H1 (cell line): ENCODE data around the gene EXOC6. TPM values are rescaled to one million over a fixed set of nuclear protein-coding genes. Genes with fewer than 3 reads are reported as not detected.
A peak's percentile ranks its signal among the peaks of the same experiment; 100 is the strongest.

Experiments
- CTCF ChIA-PET: fragments of 300-600 bp; sonication (Branson Sonifier 250); formaldehyde crosslinking; loops from one replicate; lab custom pipeline; 2021; ENCODE audit not compliant: partially characterized antibody; lab: Charles Lee
- POLR2A ChIA-PET: fragments of 300-600 bp; sonication (Branson Sonifier 250); formaldehyde crosslinking; loops from one replicate; lab custom pipeline; 2021; ENCODE audit warnings: inconsistent platforms; ENCODE audit not compliant: partially characterized antibody; lab: Charles Lee
- DNase-seq, 2 experiments: peaks; one replicate each; pipeline versions ENCODE4 v3.0.0 to v3.0.0-alpha.2; 2010 to 2022; ENCODE audit warnings: low spot score in 2 of 2, low read depth in 1 of 2, mixed read lengths in 1 of 2
- FAIRE-seq: peaks from 2 replicates; lab custom pipeline; 2011; peaks lifted over from hg19 to GRCh38; lab: Jason Lieb, UNC
- H2AFZ ChIP-seq: 2 replicates; pipeline ENCODE4 v1.8.1; 2012; ENCODE audit warnings: low read length, inconsistent platforms
- H2AK5ac ChIP-seq: 2 replicates; pipeline ENCODE4 v1.6.1; 2013; ENCODE audit warnings: low read depth, low read length
- H2BK120ac ChIP-seq: replicated peaks from 2 replicates; pipeline ENCODE3; 2013; ENCODE audit warnings: low read depth, low read length, inconsistent platforms
- H2BK12ac ChIP-seq: 2 replicates; pipeline ENCODE4 v1.6.1; 2013; ENCODE audit warnings: low read depth, low read length
- H2BK15ac ChIP-seq: 2 replicates; pipeline ENCODE4 v1.6.1; 2013; ENCODE audit warnings: low read length
- H2BK20ac ChIP-seq: 2 replicates; pipeline ENCODE4 v1.6.1; 2013; ENCODE audit warnings: low read length
- H2BK5ac ChIP-seq: 2 replicates; pipeline ENCODE4 v1.6.1; 2013; ENCODE audit warnings: low read depth, low read length
- H3K14ac ChIP-seq: 2 replicates; pipeline ENCODE4 v1.6.1; 2013; ENCODE audit warnings: inconsistent platforms; ENCODE audit not compliant: insufficient read length
- H3K18ac ChIP-seq: 2 replicates; pipeline ENCODE4 v1.6.1; 2013; ENCODE audit warnings: low read length; ENCODE audit errors: extremely low read depth
- H3K23ac ChIP-seq: 2 replicates; pipeline ENCODE4 v1.6.1; 2013; ENCODE audit warnings: inconsistent platforms; ENCODE audit not compliant: insufficient read length
- H3K23me2 ChIP-seq: 2 replicates; pipeline ENCODE4 v1.6.1; 2013; ENCODE audit warnings: low read depth, low read length
- H3K27ac ChIP-seq: 2 replicates; pipeline ENCODE4 v1.6.1; 2011; ENCODE audit warnings: low read depth, low read length, inconsistent platforms
- H3K27me3 ChIP-seq, 4 experiments: replicated peaks in 1 of 4; 1 replicate in 1 of 4; 2 replicates in 3 of 4; pipeline versions ENCODE4 v1.6.1 to v1.8.1; 2011 to 2013; ENCODE audit warnings: low read length in 3 of 4, mild to moderate bottlenecking in 3 of 4, inconsistent platforms in 2 of 4, mixed read lengths in 2 of 4, moderate library complexity in 1 of 4; ENCODE audit not compliant: control insufficient read depth in 3 of 4, insufficient read depth in 3 of 4; ENCODE audit errors: extremely low read depth in 1 of 4
- H3K36me3 ChIP-seq, 4 experiments: 2 replicates each; pipeline versions ENCODE4 v1.6.1 to v1.8.1; 2011 to 2013; ENCODE audit warnings: mild to moderate bottlenecking in 4 of 4, low read length in 3 of 4, moderate library complexity in 2 of 4, control low read depth in 1 of 4, inconsistent platforms in 1 of 4; ENCODE audit not compliant: insufficient read depth in 4 of 4, control insufficient read depth in 2 of 4
- H3K4ac ChIP-seq: replicated peaks from 2 replicates; pipeline ENCODE3; 2013; ENCODE audit warnings: low read length, low read depth, mixed read lengths, inconsistent platforms; ENCODE audit not compliant: insufficient read length
- H3K4me1 ChIP-seq, 4 experiments: replicated peaks in 1 of 4; 1 replicate in 1 of 4; 2 replicates in 3 of 4; pipeline versions ENCODE4 v1.6.1 to v1.8.1; 2011 to 2013; ENCODE audit warnings: low read length in 3 of 4, inconsistent platforms in 2 of 4, mixed read lengths in 1 of 4; ENCODE audit not compliant: insufficient read depth in 4 of 4, control insufficient read depth in 3 of 4
- H3K4me2 ChIP-seq, 2 experiments: 2 replicates each; pipeline versions ENCODE4 v1.6.1 to v1.8.1; 2011 to 2013; ENCODE audit warnings: low read depth in 2 of 2, low read length in 2 of 2, control low read depth in 1 of 2, inconsistent platforms in 1 of 2, mild to moderate bottlenecking in 1 of 2; ENCODE audit not compliant: insufficient read depth in 1 of 2
- H3K4me3 ChIP-seq, 4 experiments: fragments of 200-600, 300-600 bp in 1 of 4; sonication (generic), shearing (Covaris generic), sonication (Bioruptor Twin) in 1 of 4; 2 replicates each; pipeline versions ENCODE4 v1.5.1 to v1.8.1; 2011 to 2016; ENCODE audit warnings: low read length in 4 of 4, low read depth in 3 of 4, control low read depth in 2 of 4, inconsistent platforms in 2 of 4, mild to moderate bottlenecking in 2 of 4, mixed read lengths in 1 of 4, moderate library complexity in 1 of 4; ENCODE audit not compliant: insufficient read depth in 2 of 4; ENCODE audit errors: extremely low read depth in 1 of 4
- H3K56ac ChIP-seq: replicated peaks from 2 replicates; pipeline ENCODE3; 2013; ENCODE audit warnings: low read depth, mild to moderate bottlenecking, mixed read lengths, low read length, inconsistent platforms; ENCODE audit not compliant: insufficient read length
- H3K79me1 ChIP-seq: 2 replicates; pipeline ENCODE4 v1.6.1; 2013; ENCODE audit warnings: low read depth, low read length, control low read depth
- H3K79me2 ChIP-seq, 2 experiments: 2 replicates each; pipeline versions ENCODE4 v1.6.1 to v1.8.1; 2012 to 2013; ENCODE audit warnings: low read length in 2 of 2, mild to moderate bottlenecking in 2 of 2, inconsistent platforms in 1 of 2; ENCODE audit not compliant: insufficient read depth in 2 of 2, control insufficient read depth in 1 of 2
- H3K9ac ChIP-seq, 4 experiments: replicated peaks in 1 of 4; 1 replicate in 1 of 4; 2 replicates in 3 of 4; pipeline versions ENCODE4 v1.6.1 to v1.8.1; 2011 to 2013; ENCODE audit warnings: low read depth in 3 of 4, low read length in 3 of 4, control low read depth in 2 of 4, mild to moderate bottlenecking in 2 of 4, moderate library complexity in 2 of 4, inconsistent platforms in 1 of 4; ENCODE audit errors: extremely low read depth in 1 of 4
- H3K9me3 ChIP-seq, 2 experiments: 2 replicates each; pipeline versions ENCODE4 v1.6.1 to v1.8.1; 2012 to 2013; ENCODE audit warnings: mild to moderate bottlenecking in 2 of 2, moderate library complexity in 2 of 2, control low read depth in 1 of 2, inconsistent platforms in 1 of 2, low read depth in 1 of 2, low read length in 1 of 2, mixed read lengths in 1 of 2; ENCODE audit not compliant: insufficient read depth in 2 of 2
- H4K20me1 ChIP-seq, 2 experiments: replicated peaks in 1 of 2; 2 replicates each; pipeline versions ENCODE3 to v1.8.1; 2011 to 2013; ENCODE audit warnings: inconsistent platforms in 2 of 2, low read length in 2 of 2, mild to moderate bottlenecking in 1 of 2; ENCODE audit not compliant: insufficient read depth in 2 of 2, control insufficient read depth in 1 of 2
- H4K5ac ChIP-seq: 2 replicates; pipeline ENCODE4 v1.6.1; 2013; ENCODE audit warnings: low read length, low read depth, mixed read lengths, inconsistent platforms; ENCODE audit not compliant: insufficient read length
- H4K8ac ChIP-seq: 2 replicates; pipeline ENCODE4 v1.8.0; 2013; ENCODE audit warnings: mild to moderate bottlenecking, moderate library complexity, low read length, inconsistent platforms; ENCODE audit not compliant: insufficient read depth; ENCODE audit errors: extremely low read depth
- H4K91ac ChIP-seq: replicated peaks from 2 replicates; pipeline ENCODE3; 2013; ENCODE audit warnings: low read length, mixed read lengths, inconsistent platforms; ENCODE audit not compliant: insufficient read length
- BACH1 ChIP-seq: IDR thresholded peaks from 2 replicates; pipeline ENCODE4 v1.6.1; 2012; ENCODE audit warnings: low read length, improper control_type of control experiment
- CBX8 ChIP-seq: fragments of 300-800, 300-1000 bp; sonication (generic); IDR thresholded peaks from 2 replicates; pipeline ENCODE4 v1.7.1; 2016; ENCODE audit warnings: low read depth, low read length, borderline replicate concordance
- EGR1 ChIP-seq: IDR thresholded peaks from 2 replicates; pipeline ENCODE4 v1.6.1; 2011; ENCODE audit warnings: low read depth, low read length, borderline replicate concordance
- GABPA ChIP-seq: IDR thresholded peaks from 2 replicates; pipeline ENCODE4 v1.6.1; 2011; ENCODE audit warnings: mild to moderate bottlenecking, low read length, moderate library complexity, borderline replicate concordance; ENCODE audit not compliant: insufficient read depth
- MAX ChIP-seq: IDR thresholded peaks from 2 replicates; pipeline ENCODE4 v1.6.1; 2012; ENCODE audit warnings: inconsistent platforms
- NANOG ChIP-seq: IDR thresholded peaks from 2 replicates; pipeline ENCODE4 v1.6.1; 2011; ENCODE audit warnings: low read length, low read depth, mild to moderate bottlenecking, inconsistent platforms; ENCODE audit not compliant: insufficient read depth, poor library complexity, severe bottlenecking
- PHF8 ChIP-seq: fragments of 200-600 bp; sonication (generic); conservative IDR thresholded peaks from 2 replicates; pipeline ENCODE4 v1.7.1; 2012; ENCODE audit warnings: low read depth, mild to moderate bottlenecking, inconsistent platforms, low read length, moderate library complexity
- POLR2A ChIP-seq, 2 experiments: IDR thresholded peaks; 1 replicate in 1 of 2; 2 replicates in 1 of 2; pipeline ENCODE4 v1.6.1; 2011; ENCODE audit warnings: low read depth in 2 of 2, low read length in 2 of 2, mild to moderate bottlenecking in 2 of 2; ENCODE audit errors: control extremely low read depth in 1 of 2
- POU5F1 ChIP-seq: IDR thresholded peaks from 2 replicates; pipeline ENCODE4 v1.6.1; 2011; ENCODE audit warnings: low read depth, mild to moderate bottlenecking, low read length, moderate library complexity
- RBBP5 ChIP-seq: IDR thresholded peaks from 2 replicates; pipeline ENCODE4 v1.7.1; 2012; ENCODE audit warnings: low read depth, mild to moderate bottlenecking, inconsistent platforms, low read length, moderate library complexity, borderline replicate concordance
- RFX5 ChIP-seq: IDR thresholded peaks from 2 replicates; pipeline ENCODE4 v1.6.1; 2011; ENCODE audit warnings: low read depth, low read length, improper control_type of control experiment, borderline replicate concordance
- SAP30 ChIP-seq: fragments of 300-600 bp; sonication (generic); IDR thresholded peaks from 2 replicates; pipeline ENCODE4 v1.7.1; 2012; ENCODE audit warnings: low read length, moderate library complexity, mild to moderate bottlenecking, inconsistent platforms; ENCODE audit not compliant: insufficient read depth, insufficient replicate concordance
- SIX5 ChIP-seq: IDR thresholded peaks from 2 replicates; pipeline ENCODE4 v1.6.1; 2011; ENCODE audit warnings: mild to moderate bottlenecking, low read depth, low read length
- SP1 ChIP-seq: IDR thresholded peaks from 2 replicates; pipeline ENCODE4 v1.6.1; 2011; ENCODE audit warnings: low read depth, low read length
- TAF1 ChIP-seq: IDR thresholded peaks from 2 replicates; pipeline ENCODE4 v1.6.1; 2011; ENCODE audit warnings: mild to moderate bottlenecking, low read depth, low read length
- WGBS, 2 experiments: shearing (Covaris generic) in 1 of 2; methylation state at CpG; one replicate each; pipeline versions ENCODE4 v1.1.6 to v1.1.7; 2013 to 2015; ENCODE audit warnings: low lambda C conversion rate in 2 of 2, mixed read lengths in 2 of 2, inconsistent platforms in 1 of 2, low coverage in 1 of 2, missing lambda C conversion rate in 1 of 2; ENCODE audit not compliant: insufficient replicate concordance in 2 of 2, insufficient coverage in 1 of 2, insufficient read length in 1 of 2; ENCODE audit errors: extremely low coverage in 1 of 2, missing lambda C conversion rate in 1 of 2; 5-methylcytosine and 5-hydroxymethylcytosine counted together
- polyA plus RNA-seq, 7 experiments: library from polyadenylated mRNA; depleted of rRNA in 3 of 7; stranded (reverse) in 5 of 7; unstranded in 2 of 7; fragments of >200 nt in 5 of 7; fragments of 200-250 nt in 2 of 7; gene quantifications; 1 replicate in 5 of 7; 2 replicates in 1 of 7; 4 replicates in 1 of 7; pipeline versions ENCODE4 v1.2.1 to v1.2.3, GENCODE V29; 2011 to 2013; ENCODE audit warnings: missing spikeins in 2 of 7, mixed read lengths in 2 of 7
- total RNA-seq: library from RNA; stranded (reverse); fragmentation: NEBNext Ultra II Directional; extraction: Animal tissue kit (Norgen Biotek cat#: 25700); gene quantifications from 2 replicates; pipeline ENCODE4 v1.2.1, GENCODE V29; 2021

The EXOC6 gene
- total and polyA plus RNA-seq, 2 of the 8 experiments (the other 6 are each of a cell fraction or from before 2014, with no cell fraction given): 1.7 to 4.5 TPM

GRCh38 chr10:92837456-92837855 lies 10.9 kb upstream of the EXOC6 start:
- Histone ChIP-seq H3K9me3 (no peaks in the 10 kb centered on the region), H3K79me2 (no peaks in the 10 kb centered on the region), H3K36me3 (no peaks in the 10 kb centered on the region), H3K9ac (no peak overlapping the region), H3K79me1 (no peaks in the 10 kb centered on the region), H4K5ac (no peak overlapping the region), H2BK15ac (no peak overlapping the region), H2BK120ac (no peak overlapping the region), H3K27ac (no peak overlapping the region), H3K23me2 (peaks cover under 1% of the 10 kb centered on the region; the same call in 1 of the 2 replicates), H3K4me1 (0 out of 7 replicates have a peak, but pooled peaks cover 0 to 3% (median 0%) of the 10 kb centered on the region in 4 experiments), H3K23ac (no peak overlapping the region), H3K4ac (no peak overlapping the region), H3K14ac (no peak overlapping the region), H3K27me3 (no peaks in the 10 kb centered on the region), H3K4me2 (no peak overlapping the region), H3K56ac (no peak overlapping the region), H2BK5ac (no peak overlapping the region), H3K18ac (no peak overlapping the region), H3K4me3 (no peak overlapping the region), H2AFZ (no peak overlapping the region), H2BK20ac (no peak overlapping the region), H4K20me1 (no peaks in the 10 kb centered on the region), H4K91ac (no peak overlapping the region), H4K8ac (no peak overlapping the region), H2AK5ac (no peak overlapping the region), H2BK12ac (no peak overlapping the region)
- POLR2A ChIA-PET: interaction anchor here (2.6 kb wide), 1 partner anchor 11 kb away, joined by 8 read pairs; the partner anchor contains the start of gene EXOC6
- CTCF ChIA-PET: interaction anchor here (0.7 to 7.3 kb wide), 18 partner anchors 9 to 624 kb away, joined by 3 to 86 read pairs (median 4); partner anchors contain the start of gene EXOC6
- peak in 1 of 2 experiments; percentile 24 for DNase-seq
- FAIRE-seq: no peak
- 85% methylated on average over 4 of the region's 4 CpGs; no CpG with 5 or more reads in 1 of the 2 experiments for WGBS, 2 experiments
- TF ChIP-seq SAP30: no peak
- TF ChIP-seq MAX: no peak
- TF ChIP-seq POU5F1: no peak
- TF ChIP-seq BACH1: no peak
- no peak for TF ChIP-seq SIX5
- no peak for TF ChIP-seq PHF8
- no peak for TF ChIP-seq NANOG
- TF ChIP-seq SP1: no peak
- no peak for TF ChIP-seq EGR1
- TF ChIP-seq TAF1: no peak
- no peak for TF ChIP-seq RFX5
- TF ChIP-seq GABPA: no peak
- TF ChIP-seq RBBP5: no peak
- no peak for TF ChIP-seq POLR2A (IDR thresholded peaks at IDR 0.05; ENCODE audit: control extremely low read depth in 1 of 2, low read depth in 2 of 2, low read length in 2 of 2)
- no peak for TF ChIP-seq CBX8
